Measurements from ENCODE around the gene CHST11. TPM values are rescaled to one million over a fixed set of nuclear protein-coding genes. Genes with fewer than 3 reads are reported as not detected.

CHST11 gene
- total RNA-seq, 1 experiment from 2014 or later: 6.7 TPM

DNA sequence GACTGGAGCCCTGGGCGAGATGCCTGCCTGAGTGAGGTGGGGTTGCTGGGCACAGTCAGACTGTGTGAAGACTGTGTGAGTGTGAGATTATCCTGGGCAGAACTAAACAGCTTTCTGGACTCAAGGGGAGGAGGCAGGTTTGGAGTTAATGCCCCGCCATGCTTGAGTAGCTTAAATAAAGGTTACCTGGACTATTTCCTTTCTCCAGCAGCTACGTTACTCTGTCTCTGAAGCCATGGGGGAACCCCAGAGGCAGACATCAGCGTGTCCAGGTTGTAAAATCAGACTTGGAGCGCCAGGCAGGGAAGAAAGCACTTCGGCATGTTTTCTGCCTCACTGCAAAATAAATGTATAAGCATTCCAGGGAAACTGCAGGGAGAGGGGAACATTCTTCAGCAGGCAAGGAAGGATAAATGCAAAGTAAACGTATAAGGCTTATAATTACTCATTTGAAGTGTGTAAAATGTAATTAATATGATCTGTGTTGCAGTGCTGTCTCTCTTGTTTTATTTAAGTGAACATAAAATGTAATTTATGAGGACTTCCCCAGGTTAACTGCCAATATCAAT, 129.7 kb downstream of the CHST11 start:
- Histone ChIP-seq H2BK20ac (ENCODE audit: low read depth, low read length, poor library complexity, severe bottlenecking) (no peak overlapping the region), H3K9me3 (ENCODE audit: control insufficient read depth, low read depth, low read length) (no peaks in the 10 kb centered on the region), H4K8ac (replicated peaks; ENCODE audit: insufficient read length, low read depth, low read length) (no peak overlapping the region), H3K27ac (ENCODE audit: insufficient read length, low read depth, low read length) (no peak overlapping the region), H3K4me2 (ENCODE audit: insufficient read depth, insufficient read length, low read length) (no peak overlapping the region), H3K27me3 (ENCODE audit: insufficient read depth, low read length) (no peaks in the 10 kb centered on the region), H2AK5ac (ENCODE audit: insufficient read length, low read length) (no peak overlapping the region), H3K23me2 (ENCODE audit: insufficient read length, low read depth, low read length, poor library complexity, severe bottlenecking) (no peaks in the 10 kb centered on the region), H3K18ac (ENCODE audit: insufficient read length, low read depth, low read length) (no peak overlapping the region), H4K20me1 (ENCODE audit: control insufficient read depth, insufficient read depth, insufficient read length) (no peaks in the 10 kb centered on the region), H3K23ac (ENCODE audit: insufficient read length, low read depth, low read length) (no peak overlapping the region), H3K9ac (ENCODE audit: extremely low read depth, insufficient read length, low read length) (no peak overlapping the region), H3K56ac (ENCODE audit: insufficient read length, low read depth, low read length) (no peak overlapping the region), H2BK5ac (ENCODE audit: insufficient read length, low read length) (no peak overlapping the region), H3K79me2 (ENCODE audit: insufficient read depth, low read length) (no peaks in the 10 kb centered on the region), H4K5ac (ENCODE audit: insufficient read length, low read depth, low read length) (no peak overlapping the region), H3K4me1 (ENCODE audit: insufficient read depth, low read length) (no peaks in the 10 kb centered on the region; the same call in 1 of the 2 replicates), H2AFZ (ENCODE audit: low read length) (no peak overlapping the region), H2BK120ac (ENCODE audit: low read depth, low read length, poor library complexity, severe bottlenecking) (no peak overlapping the region), H3K14ac (ENCODE audit: insufficient read depth, low read length) (no peak overlapping the region), H3K79me1 (ENCODE audit: insufficient read depth, low read depth, low read length, poor library complexity, severe bottlenecking) (no peaks in the 10 kb centered on the region), H3K4ac (ENCODE audit: low read depth, low read length) (no peak overlapping the region), H4K91ac (ENCODE audit: insufficient read length, low read depth, low read length) (no peak overlapping the region), H2BK12ac (ENCODE audit: insufficient read length, low read depth, low read length) (no peak overlapping the region), H2BK15ac (ENCODE audit: low read depth, low read length) (no peak overlapping the region), H3T11ph (ENCODE audit: low read length) (no peak overlapping the region)
- no peak for DNase-seq
- Mint-ChIP-seq H3K4me3 (no peak overlapping the region), H3K27me3 (ENCODE audit: low read depth) (no peaks in the 10 kb centered on the region; the same call in 1 of the 2 replicates), H3K4me1 (peaks cover 6 to 8% of the 10 kb centered on the region in 2 experiments; a peak in 3 of 4 replicates), H3K36me3 (ENCODE audit: insufficient read depth in 1 of 3, low read depth in 3 of 3) (no peaks in the 10 kb centered on the region), H3K9me3 (no peaks in the 10 kb centered on the region; a peak in 2 of 5 replicates), H3K27ac (peak overlapping the region in 1 of 3 experiments; percentile 79; a peak in 1 of 7 replicates)
- no CpG with 5 or more reads among the region's 7 CpGs for WGBS (ENCODE audit: extremely low coverage, insufficient read length, low lambda C conversion rate)
- no peak for TF ChIP-seq CTCF (conservative IDR thresholded peaks at IDR 0.05)
